Renal pelvis (tissue), 4 donors: ENCODE results near the gene ESPN. TPM values are rescaled to one million over a fixed set of nuclear protein-coding genes. Genes with fewer than 3 reads are reported as not detected.
"Not testable (repeated sequence)": the region's sequence is repeated elsewhere in the genome, so short reads cannot be mapped to it uniquely, and the experiment has no call there.

Source experiments
- DNase-seq: peaks from one replicate; pipeline ENCODE4 v3.0.0-alpha.2; 2013
- polyA plus RNA-seq, 3 donors: library from polyadenylated mRNA; unstranded; fragments of 120-200 nt; gene quantifications; one replicate each; pipeline ENCODE4 v1.2.1, GENCODE V29; 2013; ENCODE audit not compliant: insufficient read length in 3 of 3

ESPN gene
- polyA plus RNA-seq, 3 donors: 19.6 to 21.5 (median 21.5) TPM

GRCh38 chr1:6447016-6447817 is 22.6 kb downstream of the ESPN start:
- no peak for DNase-seq

GRCh38 chr1:6447818-6448748 is 23.5 kb downstream of the ESPN start:
- DNase-seq: no peak

GRCh38 chr1:6448749-6449631 is 24.4 kb downstream of the ESPN start:
- DNase-seq: no peak

GRCh38 chr1:6450005-6450450 is 25.5 kb downstream of the ESPN start:
- no peak for DNase-seq

GRCh38 chr1:6450486-6450885 is 25.9 kb downstream of the ESPN start:
- not testable (repeated sequence) for DNase-seq

GRCh38 chr1:6450943-6451373 is 26.4 kb downstream of the ESPN start:
- no peak for DNase-seq

- not testable (repeated sequence) for DNase-seq
Observed at GRCh38 chr1:6453895-6454855, 29.6 kb downstream of the ESPN start.

GRCh38 chr1:6454856-6455751 is 30.5 kb downstream of the ESPN start:
- DNase-seq: no peak

GRCh38 chr1:6455752-6456520 is 31.4 kb downstream of the ESPN start:
- not testable (repeated sequence) for DNase-seq

- no peak for DNase-seq
Observed at GRCh38 chr1:6456800-6457466, 32.4 kb downstream of the ESPN start.

GRCh38 chr1:6459850-6460265 is 35.3 kb downstream of the ESPN start:
- no peak for DNase-seq

GRCh38 chr1:6460301-6461050 is 35.9 kb downstream of the ESPN start:
- no peak for DNase-seq

GRCh38 chr1:6461051-6461530 is 36.5 kb downstream of the ESPN start:
- DNase-seq: no peak

- DNase-seq: no peak
Observed at GRCh38 chr1:6461538-6462411, 37.2 kb downstream of the ESPN start.

- no peak for DNase-seq
Observed at GRCh38 chr1:6462412-6463119, 38.0 kb downstream of the ESPN start.

- no peak for DNase-seq
Observed at GRCh38 chr1:6463120-6463412, 38.5 kb downstream of the ESPN start.
